Middle frontal gyrus (tissue), 1 donor: ENCODE results near the gene MPDZ.

Experiments
- DNase-seq: peaks from one replicate; pipeline ENCODE4 v3.0.0-alpha.2; 2015; ENCODE audit warnings: low spot score; ENCODE audit errors: extremely low spot score

Gene MPDZ

GRCh38 chr9:13088720-13089427, 190.6 kb downstream of the MPDZ start:
- no peak for DNase-seq

DNA sequence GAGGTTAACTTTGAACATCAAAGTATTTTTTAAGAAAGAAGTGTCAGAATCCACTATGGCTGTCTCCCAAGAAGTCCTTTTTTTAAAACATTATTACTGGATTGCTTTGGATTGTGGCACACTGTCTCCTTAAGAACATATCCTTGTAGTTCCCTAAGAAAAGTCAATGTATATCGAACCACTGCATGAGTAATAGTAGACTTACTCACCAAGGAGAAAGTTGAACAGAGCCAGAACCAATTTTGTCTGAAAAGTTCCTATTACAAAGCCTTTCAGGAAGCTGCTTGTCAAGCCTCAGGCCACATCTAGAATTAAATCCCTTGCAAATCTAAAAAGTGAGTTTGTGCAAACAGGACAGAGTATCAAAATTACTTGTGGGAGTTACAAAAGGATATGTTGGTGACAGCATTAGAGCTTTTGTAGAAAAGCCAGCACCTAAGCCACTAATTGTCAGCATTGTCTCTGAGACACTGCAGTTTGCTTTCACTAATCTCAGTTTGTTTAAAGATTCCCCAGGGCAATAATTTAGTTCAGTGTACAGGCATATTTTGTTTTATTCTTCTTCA, 195.4 kb downstream of the MPDZ start:
- no peak for DNase-seq

DNA sequence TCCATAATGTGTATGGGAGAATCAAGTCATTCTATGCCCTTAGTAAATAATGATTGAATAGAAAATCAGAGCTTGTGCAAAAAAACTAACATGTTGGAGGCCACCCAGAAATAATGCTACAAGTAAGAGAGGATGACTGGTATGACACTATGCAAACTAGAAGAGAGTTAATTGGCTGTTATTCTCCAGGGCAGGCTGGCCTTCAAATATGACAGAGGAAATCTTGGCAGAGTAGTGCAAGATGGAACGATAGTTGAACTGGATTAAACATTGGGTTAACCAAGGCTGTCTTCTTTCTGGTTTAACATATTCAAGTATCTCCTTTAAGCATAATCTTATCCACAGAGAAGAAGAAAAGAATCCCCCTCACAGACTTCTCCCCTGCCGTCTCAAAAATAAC, 196.1 kb downstream of the MPDZ start:
- no peak for DNase-seq

- DNase-seq: no peak
Observed at GRCh38 chr9:13082796-13083195, 196.7 kb downstream of the MPDZ start.

DNA sequence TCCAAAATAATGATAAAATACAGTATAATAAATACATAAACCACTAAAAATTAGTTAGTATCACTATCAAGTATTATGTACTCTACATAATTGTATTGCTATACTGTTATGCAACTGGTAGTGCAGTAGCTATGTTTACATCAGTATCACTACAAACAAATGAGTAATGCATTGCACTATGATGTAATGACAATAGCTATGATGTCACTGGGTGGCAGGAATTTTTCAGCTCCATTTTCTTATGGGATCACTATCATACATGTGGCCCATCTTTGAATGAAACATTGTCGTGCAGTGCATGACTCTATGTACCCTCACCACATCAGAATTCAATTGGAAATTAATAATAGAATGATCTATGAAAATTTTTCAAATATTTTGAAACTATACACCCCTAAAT, 201.3 kb downstream of the MPDZ start:
- no peak for DNase-seq

GRCh38 chr9:13076616-13077015, 202.9 kb downstream of the MPDZ start:
- DNase-seq: no peak

DNA sequence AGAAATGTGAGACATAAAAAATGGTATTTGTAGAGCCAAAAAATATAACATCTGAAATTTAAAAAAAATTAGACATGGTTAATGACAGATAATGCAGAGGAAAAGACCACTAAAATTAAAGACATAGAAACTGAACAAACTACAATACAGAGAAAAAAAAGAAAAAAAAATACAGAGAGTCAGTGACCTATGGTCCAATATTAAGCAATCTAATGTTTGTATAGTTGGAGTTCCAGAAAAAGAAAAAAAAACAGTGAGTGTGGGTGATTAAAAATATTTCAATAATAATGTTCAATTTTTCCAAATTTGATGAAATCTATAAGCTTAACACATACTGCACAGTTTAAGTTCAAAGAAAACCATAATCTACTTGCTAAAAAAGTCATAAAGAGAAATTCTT, 207.6 kb downstream of the MPDZ start:
- no peak for DNase-seq

DNA sequence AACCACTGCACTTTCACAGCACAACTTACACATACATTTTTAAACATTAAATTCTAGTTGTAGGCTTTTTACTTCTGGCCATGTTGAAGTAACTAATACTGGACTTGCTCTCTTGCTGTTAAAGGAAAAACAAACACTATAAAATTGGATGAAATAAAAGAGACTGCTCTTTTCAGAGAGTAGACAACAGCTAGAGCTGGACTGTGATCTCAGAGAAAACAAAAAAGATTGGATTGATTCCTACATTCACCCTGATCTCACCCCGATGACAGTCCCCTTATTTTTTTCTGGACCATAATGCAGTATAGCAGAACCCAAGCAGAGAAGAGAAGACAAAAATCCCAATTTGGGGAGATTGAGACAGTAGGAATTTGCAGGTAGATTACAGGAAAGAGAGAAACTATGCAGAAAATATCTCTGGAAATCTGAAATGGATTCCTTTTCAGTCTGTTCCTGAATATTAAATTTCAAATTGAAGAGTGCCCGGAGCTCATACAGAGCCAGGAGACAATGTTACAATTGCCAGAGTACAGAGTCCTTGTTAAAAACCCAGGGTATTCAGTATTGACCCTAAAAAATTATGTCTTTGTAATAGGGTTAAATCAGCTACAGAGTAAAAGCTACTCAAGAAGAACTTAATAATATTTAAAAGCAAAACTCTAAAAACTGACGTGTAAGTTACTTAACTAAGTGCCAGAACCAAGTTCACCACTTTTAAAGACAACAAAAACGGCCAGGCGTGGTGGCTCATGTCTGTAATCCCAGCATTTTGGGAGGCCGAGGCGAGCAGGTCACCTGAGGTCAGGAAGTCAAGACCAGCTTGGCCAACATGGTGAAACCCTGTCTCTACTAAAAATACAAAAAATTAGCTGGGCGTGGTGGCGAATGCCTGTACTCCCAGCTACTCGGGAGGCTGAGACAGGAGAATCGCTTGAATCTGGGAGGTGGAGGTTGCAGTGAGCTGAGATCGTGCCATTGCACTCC, 208.6 kb downstream of the MPDZ start:
- DNase-seq: no peak

GRCh38 chr9:13069498-13069897, 210.0 kb downstream of the MPDZ start:
- no peak for DNase-seq

- no peak for DNase-seq
Observed at GRCh38 chr9:13064676-13065075, 214.8 kb downstream of the MPDZ start.

GRCh38 chr9:13063880-13064459, 215.5 kb downstream of the MPDZ start:
- peak; percentile 9 for DNase-seq

DNA sequence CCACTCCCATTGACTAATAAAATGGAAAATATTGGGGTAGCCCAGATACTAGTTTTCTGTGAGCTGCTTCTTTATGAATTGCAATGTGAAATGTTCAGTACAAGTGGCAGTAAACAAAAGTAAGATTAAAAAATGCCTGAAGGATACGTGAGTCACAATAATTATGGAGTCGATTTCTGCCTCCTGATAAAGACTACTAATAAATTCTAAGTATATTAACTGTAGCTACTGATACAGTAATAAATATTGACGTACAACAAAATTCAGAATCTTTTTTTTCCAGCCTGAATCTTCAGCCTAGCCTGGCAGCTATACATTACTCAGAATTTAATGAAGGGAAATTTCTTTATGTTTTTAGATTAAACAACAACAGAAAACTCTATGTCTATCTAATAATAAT, 218.1 kb downstream of the MPDZ start:
- no peak for DNase-seq
